GM23338 (cell line): ENCODE results near the gene CORO7. TPM values are rescaled to one million over a fixed set of nuclear protein-coding genes. Genes with fewer than 3 reads are reported as not detected.

Experiments
- ATAC-seq: fragments of 200-7000 bp; cut with Tn5 transposase; 3 replicates; pipeline ENCODE4 v1.9.1; 2020
- DNase-seq: peaks from one replicate; pipeline ENCODE4 v3.0.0-alpha.2; 2015; ENCODE audit warnings: low spot score
- H2AFZ ChIP-seq: fragments of 200-600 bp; sonication (generic); 2 replicates; pipeline ENCODE4 v1.8.0; 2016; ENCODE audit warnings: antibody characterized with exemption, mild to moderate bottlenecking, moderate library complexity
- H3F3A ChIP-seq: fragments of 200-600 bp; sonication (generic); replicated peaks from 2 replicates; pipeline ENCODE4 v1.8.0; 2017; ENCODE audit warnings: antibody characterized with exemption, mixed run types, low read depth
- H3K27ac ChIP-seq: fragments of 200-600 bp; sonication (generic); 2 replicates; pipeline ENCODE4 v1.6.1; 2016; ENCODE audit warnings: low read depth
- H3K27me3 ChIP-seq: fragments of 200-600 bp; sonication (generic); 2 replicates; pipeline ENCODE4 v1.8.0; 2016; ENCODE audit warnings: mild to moderate bottlenecking, mixed run types, moderate library complexity; ENCODE audit not compliant: insufficient read depth
- H3K36me3 ChIP-seq: fragments of 200-600 bp; sonication (generic); 2 replicates; pipeline ENCODE4 v1.8.0; 2016; ENCODE audit warnings: mild to moderate bottlenecking; ENCODE audit not compliant: insufficient read depth
- H3K4me1 ChIP-seq: fragments of 200-600 bp; sonication (generic); 2 replicates; pipeline ENCODE4 v1.8.0; 2016; ENCODE audit warnings: mild to moderate bottlenecking, moderate library complexity; ENCODE audit not compliant: insufficient read depth
- H3K4me2 ChIP-seq: fragments of 200-600 bp; sonication (generic); 2 replicates; pipeline ENCODE4 v1.7.1; 2017; ENCODE audit warnings: mixed run types
- H3K4me3 ChIP-seq: fragments of 200-600 bp; sonication (generic); 2 replicates; pipeline ENCODE4 v1.6.1; 2016; ENCODE audit warnings: mixed run types
- H3K79me2 ChIP-seq: fragments of 200-600 bp; sonication (generic); replicated peaks from 2 replicates; pipeline ENCODE4 v1.8.0; 2017; ENCODE audit warnings: mild to moderate bottlenecking; ENCODE audit not compliant: insufficient read depth
- H3K9me2 ChIP-seq: fragments of 200-600 bp; sonication (generic); 2 replicates; pipeline ENCODE4 v1.8.0; 2017; ENCODE audit not compliant: insufficient read depth
- H4K20me1 ChIP-seq: fragments of 200-600 bp; sonication (generic); replicated peaks from 2 replicates; pipeline ENCODE4 v1.8.0; 2017; ENCODE audit warnings: mild to moderate bottlenecking; ENCODE audit not compliant: insufficient read depth
- H3K27ac Mint-ChIP-seq: 2 replicates; pipeline ENCODE4 v1.8.0; 2020; ENCODE audit warnings: inconsistent platforms, mild to moderate bottlenecking, moderate library complexity, mixed read lengths
- H3K27me3 Mint-ChIP-seq: 3 replicates; pipeline ENCODE4 v1.8.0; 2022; ENCODE audit warnings: low read depth, mild to moderate bottlenecking, moderate library complexity, mixed read lengths, inconsistent platforms; ENCODE audit not compliant: insufficient read depth, poor library complexity
- H3K36me3 Mint-ChIP-seq: 3 replicates; pipeline ENCODE4 v1.8.0; 2021; ENCODE audit warnings: low read depth, mild to moderate bottlenecking, inconsistent platforms, moderate library complexity, mixed read lengths
- H3K4me1 Mint-ChIP-seq: 3 replicates; pipeline ENCODE4 v1.8.0; 2020; ENCODE audit warnings: mild to moderate bottlenecking, inconsistent platforms, mixed read lengths
- H3K4me3 Mint-ChIP-seq: 3 replicates; pipeline ENCODE4 v1.8.0; 2021; ENCODE audit warnings: moderate library complexity, mild to moderate bottlenecking, inconsistent platforms, mixed read lengths
- H3K9me3 Mint-ChIP-seq: 3 replicates; pipeline ENCODE4 v1.8.0; 2020; ENCODE audit warnings: moderate library complexity, mild to moderate bottlenecking, inconsistent platforms, mixed read lengths
- CREB1 ChIP-seq: fragments of 250-450 bp; sonication (Bioruptor Pico); IDR thresholded peaks from 2 replicates; pipeline ENCODE4 v1.5.0; 2020; ENCODE audit warnings: low read depth, mild to moderate bottlenecking, moderate library complexity
- CTCF ChIP-seq, 2 experiments: fragments of 200-600 bp in 1 of 2; sonication (generic) in 1 of 2; conservative IDR thresholded peaks; 2 replicates each; pipeline versions ENCODE4 v1.5.1 to v1.6.1; 2016 to 2017; ENCODE audit warnings: antibody characterized with exemption in 2 of 2, low read depth in 2 of 2, mild to moderate bottlenecking in 2 of 2, moderate library complexity in 1 of 2
- ETS1 ChIP-seq: IDR thresholded peaks from 2 replicates; pipeline ENCODE4 v1.6.1; 2016; ENCODE audit warnings: antibody characterized with exemption
- EZH2 ChIP-seq: fragments of 200-600 bp; sonication (generic); IDR thresholded peaks from one replicate; pipeline ENCODE4 v1.8.0; 2017; ENCODE audit warnings: antibody characterized with exemption, mild to moderate bottlenecking, low read depth; ENCODE audit not compliant: unreplicated experiment
- EZH2phosphoT487 ChIP-seq: fragments of 200-600 bp; sonication (generic); IDR thresholded peaks from one replicate; pipeline ENCODE4 v1.8.1; 2018; ENCODE audit warnings: antibody characterized with exemption; ENCODE audit not compliant: unreplicated experiment
- JUNB ChIP-seq: IDR thresholded peaks from one replicate; pipeline ENCODE4 v1.6.1; 2016; ENCODE audit warnings: antibody characterized with exemption; ENCODE audit not compliant: unreplicated experiment
- NANOG ChIP-seq: IDR thresholded peaks from 2 replicates; pipeline ENCODE4 v1.6.1; 2016; ENCODE audit warnings: antibody characterized with exemption, borderline replicate concordance
- POLR2AphosphoS5 ChIP-seq: IDR thresholded peaks from 2 replicates; pipeline ENCODE4 v1.6.1; 2016; ENCODE audit warnings: antibody characterized with exemption, low read depth
- REST ChIP-seq: IDR thresholded peaks from one replicate; pipeline ENCODE4 v1.6.1; 2018; ENCODE audit warnings: antibody characterized with exemption; ENCODE audit not compliant: unreplicated experiment
- STAT1 ChIP-seq: IDR thresholded peaks from one replicate; pipeline ENCODE4 v1.6.1; 2016; ENCODE audit warnings: antibody characterized with exemption; ENCODE audit not compliant: unreplicated experiment
- ZNF114 ChIP-seq: fragments of 250-450 bp; sonication (Bioruptor Pico); IDR thresholded peaks from 2 replicates; pipeline ENCODE4 v1.5.0; 2020; ENCODE audit warnings: mild to moderate bottlenecking, moderate library complexity
- ZNF331 ChIP-seq: fragments of 250-450 bp; sonication (Bioruptor Pico); IDR thresholded peaks from 2 replicates; pipeline ENCODE4 v1.5.0; 2020; ENCODE audit warnings: low read depth, mild to moderate bottlenecking, moderate library complexity
- polyA plus RNA-seq: library from polyadenylated mRNA; unstranded; fragments of >200 nt; fragmentation: Nextera tagmentation; extraction: Ambion mirVana; gene quantifications from 2 replicates; pipeline ENCODE4 v1.2.1, GENCODE V29; 2016
- total RNA-seq: library from RNA; depleted of rRNA; stranded (reverse); fragments of >200 nt; shearing (Covaris generic); gene quantifications from 2 replicates; pipeline ENCODE4 v1.2.3, GENCODE V29; 2014
- TF ChIP-seq, protein P1 (sequence below): fragments of 250-450 bp; sonication (Bioruptor Pico); IDR thresholded peaks from 2 replicates; pipeline ENCODE4 v1.5.0; 2020; ENCODE audit warnings: mild to moderate bottlenecking, moderate library complexity

Gene CORO7
- total and polyA plus RNA-seq, 2 experiments from 2014 or later = 14.2 to 46.4 TPM

DNA sequence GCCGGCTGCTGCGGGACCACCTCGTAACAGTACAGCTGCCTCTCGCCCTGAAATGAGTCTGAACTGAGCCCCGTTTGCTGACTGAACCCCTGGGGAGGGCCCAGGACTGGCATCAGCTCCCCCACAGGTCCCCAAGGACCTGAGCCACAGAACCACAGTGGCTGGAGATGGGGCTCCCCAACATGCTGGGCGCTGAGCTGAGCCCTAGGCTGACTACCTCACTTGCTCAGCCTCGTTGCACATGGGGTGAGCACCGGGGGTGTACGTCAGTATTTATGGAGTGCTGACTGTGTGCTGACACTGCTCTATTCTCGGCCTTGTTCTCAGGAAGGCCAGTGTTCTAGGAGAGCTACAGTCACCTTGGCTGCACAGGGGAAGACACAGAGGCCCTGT is 51.4 kb downstream of the CORO7 start:
- H3F3A ChIP-seq = 0 out of 2 replicates have a peak, but pooled peaks cover 3% of the 10 kb centered on the region
- DNase-seq = no peak
- no peaks in the 10 kb centered on the region for H4K20me1 ChIP-seq
- no peaks in the 10 kb centered on the region for H3K36me3 Mint-ChIP-seq
- H3K9me3 Mint-ChIP-seq = no peaks in the 10 kb centered on the region
- no peaks in the 10 kb centered on the region for H3K27me3 ChIP-seq
- H3K4me3 ChIP-seq = no peak overlapping the region
- no peaks in the 10 kb centered on the region for H3K36me3 ChIP-seq
- H3K4me2 ChIP-seq = no peak overlapping the region
- no peaks in the 10 kb centered on the region; the same call in 1 of the 3 replicates for H3K4me1 Mint-ChIP-seq
- H3K9me2 ChIP-seq = no peaks in the 10 kb centered on the region
- no peaks in the 10 kb centered on the region for H3K79me2 ChIP-seq
- no peak for ATAC-seq
- H3K4me1 ChIP-seq = no peaks in the 10 kb centered on the region
- peaks cover 3% of the 10 kb centered on the region for H3K27me3 Mint-ChIP-seq
- TF ChIP-seq ZNF114 = no peak
- TF ChIP-seq JUNB = no peak
- no peak for TF ChIP-seq EZH2phosphoT487
- TF ChIP-seq CREB1 (CRISPR knock-in tag) = no peak
- no peak for TF ChIP-seq CTCF (conservative IDR thresholded peaks at IDR 0.05; ENCODE audit: low read depth in 2 of 2)
- TF ChIP-seq, protein P1, sequence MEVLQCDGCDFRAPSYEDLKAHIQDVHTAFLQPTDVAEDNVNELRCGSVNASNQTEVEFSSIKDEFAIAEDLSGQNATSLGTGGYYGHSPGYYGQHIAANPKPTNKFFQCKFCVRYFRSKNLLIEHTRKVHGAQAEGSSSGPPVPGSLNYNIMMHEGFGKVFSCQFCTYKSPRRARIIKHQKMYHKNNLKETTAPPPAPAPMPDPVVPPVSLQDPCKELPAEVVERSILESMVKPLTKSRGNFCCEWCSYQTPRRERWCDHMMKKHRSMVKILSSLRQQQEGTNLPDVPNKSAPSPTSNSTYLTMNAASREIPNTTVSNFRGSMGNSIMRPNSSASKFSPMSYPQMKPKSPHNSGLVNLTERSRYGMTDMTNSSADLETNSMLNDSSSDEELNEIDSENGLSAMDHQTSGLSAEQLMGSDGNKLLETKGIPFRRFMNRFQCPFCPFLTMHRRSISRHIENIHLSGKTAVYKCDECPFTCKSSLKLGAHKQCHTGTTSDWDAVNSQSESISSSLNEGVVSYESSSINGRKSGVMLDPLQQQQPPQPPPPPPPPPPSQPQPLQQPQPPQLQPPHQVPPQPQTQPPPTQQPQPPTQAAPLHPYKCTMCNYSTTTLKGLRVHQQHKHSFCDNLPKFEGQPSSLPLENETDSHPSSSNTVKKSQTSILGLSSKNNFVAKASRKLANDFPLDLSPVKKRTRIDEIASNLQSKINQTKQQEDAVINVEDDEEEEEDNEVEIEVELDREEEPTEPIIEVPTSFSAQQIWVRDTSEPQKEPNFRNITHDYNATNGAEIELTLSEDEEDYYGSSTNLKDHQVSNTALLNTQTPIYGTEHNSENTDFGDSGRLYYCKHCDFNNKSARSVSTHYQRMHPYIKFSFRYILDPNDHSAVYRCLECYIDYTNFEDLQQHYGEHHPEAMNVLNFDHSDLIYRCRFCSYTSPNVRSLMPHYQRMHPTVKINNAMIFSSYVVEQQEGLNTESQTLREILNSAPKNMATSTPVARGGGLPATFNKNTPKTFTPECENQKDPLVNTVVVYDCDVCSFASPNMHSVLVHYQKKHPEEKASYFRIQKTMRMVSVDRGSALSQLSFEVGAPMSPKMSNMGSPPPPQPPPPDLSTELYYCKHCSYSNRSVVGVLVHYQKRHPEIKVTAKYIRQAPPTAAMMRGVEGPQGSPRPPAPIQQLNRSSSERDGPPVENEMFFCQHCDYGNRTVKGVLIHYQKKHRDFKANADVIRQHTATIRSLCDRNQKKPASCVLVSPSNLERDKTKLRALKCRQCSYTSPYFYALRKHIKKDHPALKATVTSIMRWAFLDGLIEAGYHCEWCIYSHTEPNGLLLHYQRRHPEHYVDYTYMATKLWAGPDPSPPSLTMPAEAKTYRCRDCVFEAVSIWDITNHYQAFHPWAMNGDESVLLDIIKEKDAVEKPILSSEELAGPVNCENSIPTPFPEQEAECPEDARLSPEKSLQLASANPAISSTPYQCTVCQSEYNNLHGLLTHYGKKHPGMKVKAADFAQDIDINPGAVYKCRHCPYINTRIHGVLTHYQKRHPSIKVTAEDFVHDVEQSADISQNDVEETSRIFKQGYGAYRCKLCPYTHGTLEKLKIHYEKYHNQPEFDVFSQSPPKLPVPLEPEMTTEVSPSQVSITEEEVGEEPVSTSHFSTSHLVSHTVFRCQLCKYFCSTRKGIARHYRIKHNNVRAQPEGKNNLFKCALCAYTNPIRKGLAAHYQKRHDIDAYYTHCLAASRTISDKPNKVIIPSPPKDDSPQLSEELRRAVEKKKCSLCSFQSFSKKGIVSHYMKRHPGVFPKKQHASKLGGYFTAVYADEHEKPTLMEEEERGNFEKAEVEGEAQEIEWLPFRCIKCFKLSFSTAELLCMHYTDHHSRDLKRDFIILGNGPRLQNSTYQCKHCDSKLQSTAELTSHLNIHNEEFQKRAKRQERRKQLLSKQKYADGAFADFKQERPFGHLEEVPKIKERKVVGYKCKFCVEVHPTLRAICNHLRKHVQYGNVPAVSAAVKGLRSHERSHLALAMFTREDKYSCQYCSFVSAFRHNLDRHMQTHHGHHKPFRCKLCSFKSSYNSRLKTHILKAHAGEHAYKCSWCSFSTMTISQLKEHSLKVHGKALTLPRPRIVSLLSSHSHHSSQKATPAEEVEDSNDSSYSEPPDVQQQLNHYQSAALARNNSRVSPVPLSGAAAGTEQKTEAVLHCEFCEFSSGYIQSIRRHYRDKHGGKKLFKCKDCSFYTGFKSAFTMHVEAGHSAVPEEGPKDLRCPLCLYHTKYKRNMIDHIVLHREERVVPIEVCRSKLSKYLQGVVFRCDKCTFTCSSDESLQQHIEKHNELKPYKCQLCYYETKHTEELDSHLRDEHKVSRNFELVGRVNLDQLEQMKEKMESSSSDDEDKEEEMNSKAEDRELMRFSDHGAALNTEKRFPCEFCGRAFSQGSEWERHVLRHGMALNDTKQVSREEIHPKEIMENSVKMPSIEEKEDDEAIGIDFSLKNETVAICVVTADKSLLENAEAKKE (CRISPR knock-in tag) = no peak
- no peak for TF ChIP-seq NANOG
- TF ChIP-seq ETS1 = no peak
- no peak for TF ChIP-seq ZNF331 (CRISPR knock-in tag)
- TF ChIP-seq STAT1 = no peak
- no peak for TF ChIP-seq EZH2
- no peak for TF ChIP-seq POLR2AphosphoS5
- TF ChIP-seq REST = no peak
- no peak overlapping the region for H3K27ac Mint-ChIP-seq
- H3K4me3 Mint-ChIP-seq = no peak overlapping the region
- H2AFZ ChIP-seq = no peak overlapping the region
- no peak overlapping the region for H3K27ac ChIP-seq
